ENCODE results near the gene CTSD.

The CTSD gene

DNA sequence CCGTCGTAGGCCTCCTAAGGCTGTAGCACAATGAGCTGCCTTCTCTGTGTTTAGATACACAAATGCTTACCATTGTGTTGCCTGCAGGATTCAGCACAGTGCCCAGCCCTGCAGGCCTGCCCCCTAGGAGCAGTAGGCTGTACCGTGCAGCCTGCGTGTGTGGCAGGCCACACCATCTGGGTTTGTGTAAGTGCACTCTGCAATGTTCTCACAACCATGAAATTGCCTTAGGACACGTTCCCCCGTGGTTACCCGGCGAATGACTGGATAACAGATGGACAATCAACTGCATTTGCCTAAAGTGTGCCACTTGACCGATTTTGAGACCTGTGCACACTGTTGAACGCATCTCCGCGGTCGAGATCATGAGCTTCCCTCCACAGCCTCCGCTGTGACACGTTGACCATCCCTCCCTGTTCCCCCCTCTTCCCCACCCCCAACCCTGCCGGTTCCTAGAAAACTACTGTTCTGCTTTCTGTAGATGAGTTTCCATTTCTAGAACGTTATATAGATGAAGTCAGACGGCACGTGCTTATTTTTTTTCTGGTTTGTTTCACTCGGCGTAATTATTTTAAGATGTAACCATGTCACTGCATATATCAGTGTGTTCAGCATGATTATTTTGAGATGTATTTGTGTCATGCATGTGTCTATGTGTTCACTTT is 22.2 kb upstream of the CTSD start:
- DNase-seq (ENCODE audit: insufficient read length, low spot score) (no peak), FAIRE-seq (no peak)
- TF ChIP-seq, protein P1, sequence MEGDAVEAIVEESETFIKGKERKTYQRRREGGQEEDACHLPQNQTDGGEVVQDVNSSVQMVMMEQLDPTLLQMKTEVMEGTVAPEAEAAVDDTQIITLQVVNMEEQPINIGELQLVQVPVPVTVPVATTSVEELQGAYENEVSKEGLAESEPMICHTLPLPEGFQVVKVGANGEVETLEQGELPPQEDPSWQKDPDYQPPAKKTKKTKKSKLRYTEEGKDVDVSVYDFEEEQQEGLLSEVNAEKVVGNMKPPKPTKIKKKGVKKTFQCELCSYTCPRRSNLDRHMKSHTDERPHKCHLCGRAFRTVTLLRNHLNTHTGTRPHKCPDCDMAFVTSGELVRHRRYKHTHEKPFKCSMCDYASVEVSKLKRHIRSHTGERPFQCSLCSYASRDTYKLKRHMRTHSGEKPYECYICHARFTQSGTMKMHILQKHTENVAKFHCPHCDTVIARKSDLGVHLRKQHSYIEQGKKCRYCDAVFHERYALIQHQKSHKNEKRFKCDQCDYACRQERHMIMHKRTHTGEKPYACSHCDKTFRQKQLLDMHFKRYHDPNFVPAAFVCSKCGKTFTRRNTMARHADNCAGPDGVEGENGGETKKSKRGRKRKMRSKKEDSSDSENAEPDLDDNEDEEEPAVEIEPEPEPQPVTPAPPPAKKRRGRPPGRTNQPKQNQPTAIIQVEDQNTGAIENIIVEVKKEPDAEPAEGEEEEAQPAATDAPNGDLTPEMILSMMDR (IDR thresholded peaks at IDR 0.05; ENCODE audit: insufficient read depth, missing control alignments): no peak

DNA sequence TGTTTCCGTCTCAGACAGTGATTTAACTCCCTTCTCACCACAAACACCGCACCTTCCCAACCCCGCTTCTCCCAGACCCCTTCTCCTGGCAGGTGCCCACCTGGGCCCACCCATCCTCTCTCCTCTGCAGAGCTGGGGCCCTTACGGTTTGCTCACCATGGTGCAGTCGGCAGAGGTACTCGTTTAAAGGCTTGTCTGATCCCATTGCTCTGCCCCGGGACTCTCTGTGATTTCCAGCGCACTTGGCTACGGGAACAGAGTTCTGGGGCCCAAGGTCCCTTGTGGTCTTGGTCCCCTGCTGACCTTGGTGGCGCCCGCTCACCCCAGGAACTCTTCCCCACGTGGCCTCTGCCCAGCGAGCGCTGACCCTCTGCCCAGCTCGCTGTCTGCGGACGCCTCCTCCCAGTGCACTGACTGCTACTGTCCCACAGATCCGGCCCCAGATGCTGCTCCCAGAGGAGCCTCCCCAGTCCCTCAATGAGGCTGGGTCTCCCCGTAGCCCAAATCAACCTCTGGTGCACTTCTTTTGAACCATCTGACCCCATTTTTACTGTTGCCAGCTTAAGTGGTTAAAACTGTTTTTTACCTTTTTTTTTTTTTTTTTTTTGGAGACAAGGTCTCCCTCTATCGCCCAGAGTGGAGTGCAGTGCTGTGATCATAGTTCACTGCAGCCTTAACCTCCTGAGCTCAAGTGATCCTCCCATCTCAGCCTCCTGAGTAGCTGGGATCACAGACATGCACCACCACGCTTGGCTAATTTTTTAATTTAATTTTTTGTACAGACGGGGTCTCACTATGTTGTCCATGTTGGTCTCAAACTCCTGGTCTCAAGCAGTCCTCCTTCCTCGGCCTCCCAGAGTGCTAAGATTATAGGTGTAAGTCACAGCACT is 21.3 kb upstream of the CTSD start:
- DNase-seq (ENCODE audit: insufficient read length, low spot score): no peak
- no peak for FAIRE-seq
- TF ChIP-seq, protein P1 (IDR thresholded peaks at IDR 0.05; ENCODE audit: insufficient read depth, missing control alignments): no peak

DNA sequence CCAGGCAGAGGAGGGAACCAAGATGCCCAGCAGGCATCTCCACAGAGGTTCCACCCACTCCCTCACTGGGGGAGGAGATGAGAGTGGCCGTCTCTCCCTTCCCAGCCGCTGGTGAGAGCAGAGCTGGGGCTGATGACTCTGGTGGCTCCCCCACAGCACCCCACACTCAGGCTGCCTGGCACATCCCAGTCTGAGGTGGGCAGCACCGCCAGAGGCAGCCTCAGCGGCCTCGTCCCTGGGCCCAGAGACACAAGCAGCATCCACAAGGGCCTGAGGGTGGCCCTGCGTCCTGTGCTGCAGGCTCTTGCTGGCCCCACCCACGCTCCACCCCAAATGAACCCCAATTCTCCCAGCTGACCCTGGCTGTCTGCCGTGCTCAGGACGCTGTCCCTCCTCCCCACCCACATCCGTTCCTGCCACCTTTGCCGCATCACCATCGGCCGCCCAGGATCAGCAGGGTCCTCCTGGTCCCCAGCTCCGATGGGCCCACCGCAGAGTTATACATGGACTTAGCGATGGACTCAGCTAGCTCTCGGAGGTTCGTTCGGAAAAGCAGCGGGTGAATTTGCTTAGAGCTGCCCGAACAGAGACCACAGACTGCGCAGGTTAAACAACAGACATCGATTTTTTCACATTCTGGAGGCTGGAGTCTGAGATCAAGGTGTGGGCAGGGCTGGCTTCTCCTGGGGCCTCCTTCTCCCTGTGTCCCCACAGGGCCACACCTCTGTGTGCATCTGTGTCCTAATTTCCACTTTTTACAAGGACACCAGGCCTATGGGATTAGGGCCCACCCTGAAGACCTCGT is 20.2 kb upstream of the CTSD start:
- no peak for FAIRE-seq
- TF ChIP-seq, protein P1 (IDR thresholded peaks at IDR 0.05; ENCODE audit: insufficient read depth, missing control alignments): no peak
- no peak for DNase-seq (ENCODE audit: insufficient read length, low spot score)

DNA sequence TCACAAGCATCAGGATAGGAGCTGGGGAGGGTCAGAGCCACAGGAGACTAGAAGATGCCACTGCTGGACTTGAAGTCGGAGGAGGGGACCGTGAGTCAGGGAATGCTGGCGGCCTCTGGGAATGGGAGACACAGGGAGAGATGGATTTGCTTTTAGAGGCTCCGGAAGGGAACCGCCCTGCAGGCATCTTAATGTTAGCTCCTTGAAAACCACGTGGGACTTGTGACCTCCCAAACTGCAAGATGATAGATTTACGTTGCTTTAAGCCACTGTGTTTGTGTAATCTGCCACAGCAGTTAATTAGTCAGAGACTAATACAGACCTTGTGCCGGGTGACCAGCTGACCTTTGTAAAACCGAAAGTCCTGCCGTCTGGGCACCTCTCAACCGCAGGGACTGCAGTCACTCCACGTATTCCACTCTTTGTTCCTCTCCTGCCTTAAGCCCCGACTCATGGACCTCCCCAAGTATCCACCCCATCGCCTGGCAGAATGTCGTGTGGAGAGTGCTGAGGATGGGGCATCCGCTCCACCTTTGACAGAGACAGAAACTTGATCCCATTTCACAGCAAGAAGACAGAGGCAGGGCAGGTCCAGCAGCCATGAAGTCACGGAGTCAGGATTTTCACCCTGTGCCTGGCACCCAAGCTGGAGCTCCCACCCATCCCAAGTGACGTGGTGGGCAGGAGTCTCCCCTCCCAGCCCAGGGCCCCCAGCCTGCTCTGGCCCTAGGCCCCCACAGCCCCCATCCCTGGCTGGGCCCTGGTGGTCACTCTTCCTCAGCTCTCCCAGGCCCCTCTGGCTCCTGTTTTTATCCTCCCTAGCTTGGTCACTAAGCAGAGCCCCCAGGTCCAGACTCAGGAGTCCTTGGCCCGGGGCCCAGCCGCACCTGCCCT is 19.4 kb upstream of the CTSD start:
- FAIRE-seq: no peak
- no peak for DNase-seq (ENCODE audit: insufficient read length, low spot score)
- TF ChIP-seq, protein P1 (IDR thresholded peaks at IDR 0.05; ENCODE audit: insufficient read depth, missing control alignments): no peak

DNA sequence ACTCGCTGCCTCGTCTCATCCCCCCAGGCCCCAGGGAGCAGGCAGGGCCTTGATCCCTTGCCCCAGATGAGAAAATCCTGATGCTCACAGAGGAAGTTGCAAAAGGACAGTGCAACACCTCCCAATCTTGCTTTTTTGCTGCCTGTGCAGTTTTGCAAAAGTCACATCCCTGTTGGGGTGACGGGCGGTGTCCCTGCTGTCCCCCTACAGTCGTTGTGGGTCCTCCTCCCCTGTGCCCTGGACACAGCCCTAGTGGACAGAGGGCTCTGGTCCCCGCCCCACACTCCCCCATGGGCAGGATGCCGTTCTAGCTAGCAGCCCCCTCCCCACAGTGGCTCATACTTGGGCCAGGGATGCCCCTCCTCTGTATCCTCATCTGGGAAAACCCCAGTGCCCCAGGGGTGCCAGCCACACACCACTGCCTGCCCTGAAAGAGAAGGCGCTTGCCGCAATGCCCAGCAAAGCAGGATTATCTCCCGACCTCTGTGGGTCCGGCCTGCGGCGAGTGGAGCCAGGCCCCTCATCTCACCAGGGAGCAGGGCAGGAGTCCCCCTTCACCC is 18.4 kb upstream of the CTSD start:
- no peak for FAIRE-seq
- TF ChIP-seq, protein P1 (IDR thresholded peaks at IDR 0.05; ENCODE audit: insufficient read depth, missing control alignments): no peak
- no peak for DNase-seq (ENCODE audit: insufficient read length, low spot score)

DNA sequence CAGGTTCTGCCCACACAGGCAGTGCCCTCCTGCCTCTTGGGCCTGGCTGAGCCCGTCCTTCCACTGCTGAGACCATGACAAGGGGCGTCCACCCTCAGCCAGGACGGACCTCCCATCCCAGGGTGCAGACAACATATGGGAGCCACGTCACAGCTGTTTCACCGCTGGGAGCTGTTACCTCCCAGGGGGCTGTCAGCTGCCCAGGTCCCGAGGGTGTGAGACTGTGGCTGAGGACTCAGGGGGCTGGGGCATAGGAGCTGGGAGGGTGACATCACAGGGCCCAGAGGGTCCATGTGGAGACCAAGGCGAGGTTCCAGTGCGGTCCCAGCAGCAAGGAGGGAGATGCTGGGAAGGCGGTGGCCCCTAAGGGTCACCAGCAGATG is 17.9 kb upstream of the CTSD start:
- TF ChIP-seq, protein P1 (IDR thresholded peaks at IDR 0.05; ENCODE audit: insufficient read depth, missing control alignments): no peak
- FAIRE-seq (no peak), DNase-seq (ENCODE audit: insufficient read length, low spot score) (no peak)

Data from D721Med (cell line).